K562 (cell line): ENCODE results near the gene PSMB7. TPM values are rescaled to one million over a fixed set of nuclear protein-coding genes. Genes with fewer than 3 reads are reported as not detected.

Experiments used
- CREM ChIP-seq: IDR thresholded peaks from 2 replicates; pipeline ENCODE4 v1.6.1; 2014; ENCODE audit warnings: antibody characterized with exemption, low read depth
- ELF1 ChIP-seq: fragments of 200-800 bp; sonication (Bioruptor generic); IDR thresholded peaks from 2 replicates; pipeline ENCODE4 v1.6.1; 2016; ENCODE audit warnings: missing genetic modification characterization, missing compliant biosample characterization
- ETV1 ChIP-seq: fragments of 450-650 bp; conservative IDR thresholded peaks from 2 replicates; pipeline ENCODE4 v1.6.1; 2016; ENCODE audit warnings: missing genetic modification characterization, control low read depth, low read depth, missing compliant biosample characterization
- GABPA ChIP-seq: fragments of 200-800 bp; sonication (Bioruptor generic); conservative IDR thresholded peaks from 2 replicates; pipeline ENCODE4 v1.6.1; 2016; ENCODE audit warnings: low read depth, missing genetic modification characterization, missing compliant biosample characterization
- LARP7 ChIP-seq: fragments of 450-650 bp; IDR thresholded peaks from 2 replicates; pipeline ENCODE4 v1.6.1; 2016
- MCM7 ChIP-seq, 2 experiments: fragments of 450-650 bp; IDR thresholded peaks; 2 replicates each; pipeline ENCODE4 v1.6.1; 2016 to 2018
- RB1 ChIP-seq: fragments of 450-650 bp; IDR thresholded peaks from 2 replicates; pipeline ENCODE4 v1.6.1; 2017; ENCODE audit warnings: low read depth, mild to moderate bottlenecking
- REST ChIP-seq, 2 experiments: fragments of 450-650 bp; formaldehyde crosslinking in 1 of 2; IDR thresholded peaks; 2 replicates each; pipeline versions ENCODE4 v1.4.0 to v1.6.1; 2014 to 2020; ENCODE audit warnings: mild to moderate bottlenecking in 2 of 2, borderline replicate concordance in 1 of 2, low read depth in 1 of 2
- SPI1 ChIP-seq: IDR thresholded peaks from 2 replicates; pipeline ENCODE4 v1.6.1; 2011; ENCODE audit warnings: low read depth, low read length, control low read depth, borderline replicate concordance
- VEZF1 ChIP-seq: fragments of 200-800 bp; sonication (Bioruptor generic); IDR thresholded peaks from 2 replicates; pipeline ENCODE4 v1.6.1; 2017; ENCODE audit warnings: missing genetic modification characterization, missing compliant biosample characterization
- ZBED1 ChIP-seq: IDR thresholded peaks from 2 replicates; pipeline ENCODE4 v1.6.1; 2014
- polyA plus RNA-seq, 8 experiments: library from polyadenylated mRNA; depleted of rRNA in 4 of 8; stranded (reverse) in 5 of 8; unstranded in 3 of 8; fragments of >200 nt; fragmentation: Nextera tagmentation in 2 of 8; fragmentation: Illumina TruSeq in 1 of 8; extraction: Ambion mirVana in 2 of 8; extraction: Trizol in 1 of 8; gene quantifications; 2 replicates each; pipeline versions ENCODE4 v1.2.1 to v1.2.3, GENCODE V29; 2011 to 2014; ENCODE audit warnings: inconsistent platforms in 1 of 8, missing spikeins in 1 of 8
- total RNA-seq, 7 experiments: library from RNA; depleted of rRNA in 6 of 7; stranded (reverse); fragments of >200 nt in 6 of 7; fragmentation: Illumina TruSeq in 2 of 7; extraction: Trizol in 2 of 7; gene quantifications; 2 replicates each; pipeline versions ENCODE4 v1.2.1 to v1.2.3, GENCODE V29; 2011 to 2021; ENCODE audit warnings: low replicate concordance in 1 of 7

The PSMB7 gene
- total and polyA plus RNA-seq, 9 of the 15 experiments (the other 6 are each of a cell fraction or from before 2014, with no cell fraction given) = 321 to 978 (median 407) TPM

GRCh38 chr9:124320062-124320973 is 94.9 kb downstream of the PSMB7 start (continued):
- TF ChIP-seq RB1 (0 out of 2 replicates have a peak, but pooled peaks have one; percentile 48), ETV1 (tag) (peak; percentile 81), ZBED1 (no peak), CREM (0 out of 2 replicates have a peak, but pooled peaks have one; percentile 26), LARP7 (no peak), REST (IDR thresholded peaks at IDR 0.05; ENCODE audit: borderline replicate concordance) (peak; percentile 66; the same call in 1 of the 2 replicates), REST (CRISPR knock-in tag; IDR thresholded peaks at IDR 0.05; ENCODE audit: low read depth) (no peak), GABPA (0 out of 2 replicates have a peak, but pooled peaks have one; percentile 40), MCM7 (IDR thresholded peaks at IDR 0.05) (no peak), VEZF1 (CRISPR knock-in tag) (0 out of 2 replicates have a peak, but pooled peaks have one; percentile 15), ELF1 (tag) (peak; percentile 73), SPI1 (0 out of 2 replicates have a peak, but pooled peaks have one; percentile 3)
